PC-9 (cell line): ENCODE measurements around the gene CHRNB1. TPM values are rescaled to one million over a fixed set of nuclear protein-coding genes. Genes with fewer than 3 reads are reported as not detected.

Experiments used
- BruUV-seq: library from RNA; stranded (reverse); fragments of 400-500 nt; replicated peaks from 2 replicates; lab custom pipeline; 2021; lab: Mats Ljungman, UMichigan
- CTCF ChIA-PET: fragments of 300-600 bp; sonication (Branson Sonifier 250); formaldehyde crosslinking; loops from one replicate; lab custom pipeline; 2022; ENCODE audit warnings: antibody characterized with exemption; lab: Charles Lee
- POLR2A ChIA-PET: fragments of 300-600 bp; sonication (Branson Sonifier 250); formaldehyde crosslinking; loops from one replicate; lab custom pipeline; 2022; ENCODE audit warnings: antibody characterized with exemption; ENCODE audit not compliant: unreplicated experiment; lab: Charles Lee
- DNase-seq, 2 experiments: peaks; one replicate each; pipeline versions ENCODE4 v3.0.0 to v3.0.0-alpha.2; 2015 to 2022; ENCODE audit warnings: mixed read lengths in 1 of 2
- H2AFZ ChIP-seq: fragments of 200-600 bp; sonication (generic); 2 replicates; pipeline ENCODE4 v1.8.1; 2017; ENCODE audit warnings: antibody characterized with exemption
- H3F3A ChIP-seq: fragments of 200-600 bp; sonication (generic); 2 replicates; pipeline ENCODE4 v1.8.1; 2017; ENCODE audit warnings: antibody characterized with exemption, mild to moderate bottlenecking, low read depth; ENCODE audit not compliant: insufficient read depth
- H3K27ac ChIP-seq: fragments of 200-600 bp; sonication (generic); 2 replicates; pipeline ENCODE4 v1.6.1; 2016; ENCODE audit warnings: mixed run types
- H3K27me3 ChIP-seq: fragments of 200-600 bp; sonication (generic); 2 replicates; pipeline ENCODE4 v1.6.1; 2016; ENCODE audit warnings: low read depth, mixed run types; ENCODE audit not compliant: insufficient read depth
- H3K36me3 ChIP-seq: fragments of 200-600 bp; sonication (generic); 2 replicates; pipeline ENCODE4 v1.6.1; 2016; ENCODE audit warnings: low read depth, mixed run types
- H3K4me1 ChIP-seq: fragments of 200-600 bp; sonication (generic); replicated peaks from 2 replicates; pipeline ENCODE4 v1.6.1; 2016; ENCODE audit warnings: mixed run types; ENCODE audit not compliant: insufficient read depth
- H3K4me2 ChIP-seq: fragments of 200-600 bp; sonication (generic); 2 replicates; pipeline ENCODE4 v1.6.1; 2017; ENCODE audit warnings: mixed run types
- H3K4me3 ChIP-seq: fragments of 200-600 bp; sonication (generic); 2 replicates; pipeline ENCODE4 v1.6.1; 2016; ENCODE audit warnings: mixed run types
- H3K79me2 ChIP-seq: fragments of 200-600 bp; sonication (generic); 2 replicates; pipeline ENCODE4 v1.6.1; 2017; ENCODE audit warnings: low read depth, mixed run types
- H3K9me2 ChIP-seq: fragments of 200-600 bp; sonication (generic); 2 replicates; pipeline ENCODE4 v1.8.1; 2017; ENCODE audit warnings: mild to moderate bottlenecking; ENCODE audit not compliant: insufficient read depth
- H3K9me3 ChIP-seq: fragments of 200-600 bp; sonication (generic); 2 replicates; pipeline ENCODE4 v1.8.1; 2016; ENCODE audit warnings: low read depth; ENCODE audit not compliant: insufficient read depth
- H4K20me1 ChIP-seq: fragments of 200-600 bp; sonication (generic); 2 replicates; pipeline ENCODE4 v1.8.1; 2017; ENCODE audit not compliant: insufficient read depth
- EZH2 ChIP-seq: fragments of 200-600 bp; sonication (generic); IDR thresholded peaks from 2 replicates; pipeline ENCODE4 v1.8.0; 2017; ENCODE audit warnings: antibody characterized with exemption, low read depth
- intact Hi-C: fragments of 100-400 bp; cut with micrococcal nuclease; formaldehyde crosslinking; loops from one replicate; pipeline ENCODE4 v1.10.0; 2022; ENCODE audit not compliant: unreplicated experiment
- total RNA-seq: library from RNA; stranded (reverse); gene quantifications from 2 replicates; pipeline ENCODE4 v1.2.3, GENCODE V29; 2021
- TF ChIP-seq, protein P1 (sequence below): fragments of 200-600 bp; sonication (generic); conservative IDR thresholded peaks from 2 replicates; pipeline ENCODE4 v1.6.1; 2017; ENCODE audit warnings: mixed run types, antibody characterized with exemption, mild to moderate bottlenecking, moderate library complexity

Gene CHRNB1
- total RNA-seq, 1 experiment from 2014 or later = 53.4 TPM

DNA sequence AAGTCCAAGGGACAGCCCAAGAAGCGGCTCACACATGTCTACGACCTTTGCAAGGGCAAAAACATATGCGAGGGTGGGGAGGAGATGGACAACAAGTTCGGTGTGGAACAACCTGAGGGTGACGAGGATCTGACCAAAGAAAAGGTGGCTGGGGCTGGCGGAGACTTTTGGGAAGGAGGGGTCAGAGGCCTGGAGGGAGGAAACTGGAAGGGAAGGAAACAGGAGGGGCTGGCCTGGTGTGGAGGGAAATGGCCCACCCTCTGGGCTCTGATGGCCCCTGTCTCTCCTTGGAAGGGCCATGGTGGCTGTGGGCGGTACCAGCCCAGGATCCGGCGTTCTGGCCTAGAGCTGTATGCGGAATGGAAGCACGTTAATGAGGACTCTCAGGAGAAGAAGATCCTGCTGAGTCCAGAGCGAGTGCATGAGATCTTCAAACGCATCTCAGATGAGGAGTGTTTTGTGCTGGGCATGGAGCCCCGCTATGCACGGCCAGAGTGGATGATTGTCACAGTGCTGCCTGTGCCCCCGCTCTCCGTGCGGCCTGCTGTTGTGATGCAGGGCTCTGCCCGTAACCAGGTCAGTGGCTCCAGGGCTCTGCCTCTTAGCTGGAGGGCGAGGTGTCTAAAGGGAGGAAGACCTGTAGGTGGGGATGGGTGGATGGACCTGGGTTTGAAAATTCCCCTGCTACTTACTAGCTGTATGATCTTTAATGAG, 51.8 kb downstream of the CHRNB1 start:
- H3K9me3 ChIP-seq = no peaks in the 10 kb centered on the region
- no peaks in the 10 kb centered on the region for H3F3A ChIP-seq
- H3K36me3 ChIP-seq = no peaks in the 10 kb centered on the region
- peaks cover 30% of the 10 kb centered on the region for H3K79me2 ChIP-seq
- no peaks in the 10 kb centered on the region for H3K27me3 ChIP-seq
- H3K4me2 ChIP-seq = no peak overlapping the region
- no peaks in the 10 kb centered on the region for H3K4me1 ChIP-seq
- no peak overlapping the region for H3K27ac ChIP-seq
- no peak overlapping the region for H2AFZ ChIP-seq
- peaks cover 14% of the 10 kb centered on the region for H4K20me1 ChIP-seq
- CTCF ChIA-PET = no interaction called here
- H3K4me3 ChIP-seq = no peak overlapping the region
- intact Hi-C loops = no loop called here
- no peak for DNase-seq
- POLR2A ChIA-PET = no interaction called here
- no TSS peak for BruUV-seq
- TF ChIP-seq, protein P1, sequence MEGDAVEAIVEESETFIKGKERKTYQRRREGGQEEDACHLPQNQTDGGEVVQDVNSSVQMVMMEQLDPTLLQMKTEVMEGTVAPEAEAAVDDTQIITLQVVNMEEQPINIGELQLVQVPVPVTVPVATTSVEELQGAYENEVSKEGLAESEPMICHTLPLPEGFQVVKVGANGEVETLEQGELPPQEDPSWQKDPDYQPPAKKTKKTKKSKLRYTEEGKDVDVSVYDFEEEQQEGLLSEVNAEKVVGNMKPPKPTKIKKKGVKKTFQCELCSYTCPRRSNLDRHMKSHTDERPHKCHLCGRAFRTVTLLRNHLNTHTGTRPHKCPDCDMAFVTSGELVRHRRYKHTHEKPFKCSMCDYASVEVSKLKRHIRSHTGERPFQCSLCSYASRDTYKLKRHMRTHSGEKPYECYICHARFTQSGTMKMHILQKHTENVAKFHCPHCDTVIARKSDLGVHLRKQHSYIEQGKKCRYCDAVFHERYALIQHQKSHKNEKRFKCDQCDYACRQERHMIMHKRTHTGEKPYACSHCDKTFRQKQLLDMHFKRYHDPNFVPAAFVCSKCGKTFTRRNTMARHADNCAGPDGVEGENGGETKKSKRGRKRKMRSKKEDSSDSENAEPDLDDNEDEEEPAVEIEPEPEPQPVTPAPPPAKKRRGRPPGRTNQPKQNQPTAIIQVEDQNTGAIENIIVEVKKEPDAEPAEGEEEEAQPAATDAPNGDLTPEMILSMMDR = no peak
- no peak for TF ChIP-seq EZH2
- no peaks in the 10 kb centered on the region for H3K9me2 ChIP-seq

DNA sequence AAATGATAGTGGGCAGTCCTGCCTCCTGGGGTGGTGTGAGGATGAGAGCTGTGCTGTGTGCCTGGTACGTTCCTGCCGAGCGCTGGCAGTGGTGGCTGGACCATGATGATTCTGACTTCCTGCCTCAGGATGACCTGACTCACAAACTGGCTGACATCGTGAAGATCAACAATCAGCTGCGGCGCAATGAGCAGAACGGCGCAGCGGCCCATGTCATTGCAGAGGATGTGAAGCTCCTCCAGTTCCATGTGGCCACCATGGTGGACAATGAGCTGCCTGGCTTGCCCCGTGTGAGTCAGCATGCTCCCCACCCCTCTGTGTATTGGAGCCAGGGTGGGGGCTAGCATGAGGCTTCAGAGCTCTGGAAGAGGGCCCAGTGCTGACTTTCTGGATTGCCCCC, 52.4 kb downstream of the CHRNB1 start:
- H2AFZ ChIP-seq = no peak overlapping the region
- ChIA-PET POLR2A (no interaction called here), CTCF (interaction anchor here (0.5 kb wide), 1 partner anchor 110 kb away, joined by 5 read pairs; no protein-coding TSS in a partner anchor)
- no peak for TF ChIP-seq EZH2
- TF ChIP-seq, protein P1 = no peak
- H3K36me3 ChIP-seq = no peaks in the 10 kb centered on the region
- no peak overlapping the region for H3K4me3 ChIP-seq
- no peaks in the 10 kb centered on the region for H3K9me3 ChIP-seq
- H4K20me1 ChIP-seq = peaks cover 8% of the 10 kb centered on the region
- peaks cover 25% of the 10 kb centered on the region for H3K79me2 ChIP-seq
- H3K27ac ChIP-seq = no peak overlapping the region
- no peaks in the 10 kb centered on the region for H3K27me3 ChIP-seq
- H3F3A ChIP-seq = no peaks in the 10 kb centered on the region
- intact Hi-C loops = no loop called here
- H3K4me1 ChIP-seq = no peaks in the 10 kb centered on the region
- no TSS peak for BruUV-seq
- no peak for DNase-seq
- no peak overlapping the region for H3K4me2 ChIP-seq
- no peaks in the 10 kb centered on the region for H3K9me2 ChIP-seq

DNA sequence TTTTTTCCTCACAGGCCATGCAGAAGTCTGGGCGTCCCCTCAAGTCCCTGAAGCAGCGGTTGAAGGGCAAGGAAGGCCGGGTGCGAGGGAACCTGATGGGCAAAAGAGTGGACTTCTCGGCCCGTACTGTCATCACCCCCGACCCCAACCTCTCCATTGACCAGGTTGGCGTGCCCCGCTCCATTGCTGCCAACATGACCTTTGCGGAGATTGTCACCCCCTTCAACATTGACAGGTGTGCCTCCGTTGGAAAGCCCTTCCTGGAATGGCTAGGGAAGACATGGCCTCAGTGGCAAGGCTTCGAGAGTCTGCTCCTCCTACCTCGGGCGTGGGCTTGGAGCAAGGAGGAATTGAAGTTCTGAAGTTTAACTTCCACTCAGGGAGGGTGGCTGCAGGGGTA, 52.8 kb downstream of the CHRNB1 start:
- ChIA-PET CTCF (interaction anchor here (0.5 kb wide), 1 partner anchor 110 kb away, joined by 5 read pairs; no protein-coding TSS in a partner anchor), POLR2A (no interaction called here)
- no peaks in the 10 kb centered on the region for H3K9me3 ChIP-seq
- peaks cover 22% of the 10 kb centered on the region for H3K79me2 ChIP-seq
- no peaks in the 10 kb centered on the region for H3K36me3 ChIP-seq
- no peaks in the 10 kb centered on the region for H3K27me3 ChIP-seq
- H3F3A ChIP-seq = no peaks in the 10 kb centered on the region
- peaks cover 5% of the 10 kb centered on the region for H4K20me1 ChIP-seq
- intact Hi-C loops = no loop called here
- H3K4me1 ChIP-seq = no peaks in the 10 kb centered on the region
- H3K4me3 ChIP-seq = no peak overlapping the region
- no peak overlapping the region for H3K27ac ChIP-seq
- DNase-seq = no peak
- TF ChIP-seq EZH2 = no peak
- TF ChIP-seq, protein P1 = no peak
- BruUV-seq = no TSS peak
- no peak overlapping the region for H2AFZ ChIP-seq
- no peak overlapping the region for H3K4me2 ChIP-seq
- H3K9me2 ChIP-seq = no peaks in the 10 kb centered on the region
